Tibial nerve (tissue), 4 donors: ENCODE results near the gene NTSR1. TPM values are rescaled to one million over a fixed set of nuclear protein-coding genes. Genes with fewer than 3 reads are reported as not detected.
A peak's percentile ranks its signal among the peaks of the same experiment; 100 is the strongest.

ENCODE experiments used
- DNase-seq, 2 donors: peaks; one replicate each; pipeline ENCODE4 v3.0.0-alpha.2; 2019; ENCODE audit warnings: low spot score in 2 of 2
- H3K27ac ChIP-seq, 4 donors: fragments of 200-600 bp; sonication (generic) in 3 of 4; one replicate each; pipeline ENCODE4 v1.5.1; 2017 to 2019; ENCODE audit warnings: mild to moderate bottlenecking in 1 of 4
- H3K27me3 ChIP-seq, 2 donors: fragments of 200-600 bp; sonication (generic) in 1 of 2; one replicate each; pipeline versions ENCODE4 v1.5.1 to v1.6.0; 2017 to 2019
- H3K36me3 ChIP-seq, 3 donors: fragments of 200-600 bp; sonication (generic); one replicate each; pipeline ENCODE4 v1.5.1; 2018 to 2019
- H3K4me1 ChIP-seq, 4 donors: fragments of 200-600 bp; sonication (generic) in 3 of 4; one replicate each; pipeline ENCODE4 v1.5.1; 2017 to 2019
- H3K4me3 ChIP-seq, 4 donors: fragments of 200-600 bp; sonication (generic) in 3 of 4; one replicate each; pipeline ENCODE4 v1.5.1; 2017 to 2019; ENCODE audit warnings: mild to moderate bottlenecking in 1 of 4, moderate library complexity in 1 of 4
- H3K9me3 ChIP-seq, 4 donors: fragments of 200-600 bp; sonication (generic) in 3 of 4; one replicate each; pipeline ENCODE4 v1.5.1; 2017 to 2019
- EP300 ChIP-seq, 2 donors: sonication (generic); formaldehyde crosslinking; IDR thresholded peaks; one replicate each; pipeline ENCODE4 v1.6.1; 2017; ENCODE audit warnings: antibody characterized with exemption in 2 of 2, mild to moderate bottlenecking in 1 of 2
- POLR2A ChIP-seq, 2 donors: fragments of 450-650 bp; IDR thresholded peaks; one replicate each; pipeline ENCODE4 v1.6.1; 2017; ENCODE audit warnings: antibody characterized with exemption in 2 of 2, mild to moderate bottlenecking in 2 of 2, moderate library complexity in 2 of 2
- WGBS, 2 donors: methylation state at CpG; one replicate each; pipeline ENCODE4 v1.1.5; 2018; 5-methylcytosine and 5-hydroxymethylcytosine counted together
- total RNA-seq, 4 donors: library from RNA; depleted of rRNA; stranded (reverse); fragments of >200 nt; gene quantifications; one replicate each; pipeline ENCODE4 v1.1.0, GENCODE V29; 2016
- TF ChIP-seq, protein P1 (sequence below), 5 experiments: fragments of 200-600 bp in 3 of 5; fragments of 450-650 bp in 2 of 5; sonication (generic) in 3 of 5; IDR thresholded peaks; one replicate each; pipeline ENCODE4 v1.5.1; 2016 to 2019; ENCODE audit warnings: antibody characterized with exemption in 5 of 5, mild to moderate bottlenecking in 3 of 5, moderate library complexity in 2 of 5

NTSR1 gene
- total RNA-seq, 4 donors from 2014 or later = 0.30 TPM; not detected in 3

DNA sequence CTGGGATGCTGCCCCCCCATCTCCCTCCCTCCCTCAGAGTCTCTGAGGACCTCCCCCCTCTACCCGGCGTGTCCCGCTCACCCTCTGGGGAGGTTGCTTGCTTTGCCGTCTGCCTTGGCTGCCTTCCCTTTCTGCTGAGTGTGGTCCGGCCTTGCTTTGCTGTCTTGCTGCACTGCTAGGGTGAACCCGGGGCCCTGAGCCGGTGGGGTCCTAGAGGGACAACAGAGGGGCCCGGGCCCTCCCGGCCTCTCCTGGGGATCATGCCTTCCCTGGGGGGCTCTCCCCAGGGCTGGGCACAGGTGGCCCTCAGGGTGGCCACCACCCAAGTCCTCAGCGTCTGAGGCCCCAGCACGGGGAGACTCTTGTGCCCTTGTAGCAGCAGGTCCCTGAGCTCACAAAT is 47.0 kb upstream of the NTSR1 start:
- WGBS, 2 donors = 67 to 75% methylated on average over 7 to 11 of the region's 11 CpGs
- Histone ChIP-seq H3K9me3 (no peaks in the 10 kb centered on the region), H3K4me3 (no peak overlapping the region), H3K36me3 (no peaks in the 10 kb centered on the region), H3K27me3 (peaks cover 0 to 14% of the 10 kb centered on the region in 2 donors), H3K27ac (no peak overlapping the region), H3K4me1 (peaks cover 0 to 9% (median 5%) of the 10 kb centered on the region in 4 donors)
- DNase-seq = no peak
- TF ChIP-seq, protein P1, sequence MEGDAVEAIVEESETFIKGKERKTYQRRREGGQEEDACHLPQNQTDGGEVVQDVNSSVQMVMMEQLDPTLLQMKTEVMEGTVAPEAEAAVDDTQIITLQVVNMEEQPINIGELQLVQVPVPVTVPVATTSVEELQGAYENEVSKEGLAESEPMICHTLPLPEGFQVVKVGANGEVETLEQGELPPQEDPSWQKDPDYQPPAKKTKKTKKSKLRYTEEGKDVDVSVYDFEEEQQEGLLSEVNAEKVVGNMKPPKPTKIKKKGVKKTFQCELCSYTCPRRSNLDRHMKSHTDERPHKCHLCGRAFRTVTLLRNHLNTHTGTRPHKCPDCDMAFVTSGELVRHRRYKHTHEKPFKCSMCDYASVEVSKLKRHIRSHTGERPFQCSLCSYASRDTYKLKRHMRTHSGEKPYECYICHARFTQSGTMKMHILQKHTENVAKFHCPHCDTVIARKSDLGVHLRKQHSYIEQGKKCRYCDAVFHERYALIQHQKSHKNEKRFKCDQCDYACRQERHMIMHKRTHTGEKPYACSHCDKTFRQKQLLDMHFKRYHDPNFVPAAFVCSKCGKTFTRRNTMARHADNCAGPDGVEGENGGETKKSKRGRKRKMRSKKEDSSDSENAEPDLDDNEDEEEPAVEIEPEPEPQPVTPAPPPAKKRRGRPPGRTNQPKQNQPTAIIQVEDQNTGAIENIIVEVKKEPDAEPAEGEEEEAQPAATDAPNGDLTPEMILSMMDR (IDR thresholded peaks at IDR 0.05) = no peak
- TF ChIP-seq POLR2A (IDR thresholded peaks at IDR 0.05) = no peak
- TF ChIP-seq EP300 (IDR thresholded peaks at IDR 0.05) = no peak

DNA sequence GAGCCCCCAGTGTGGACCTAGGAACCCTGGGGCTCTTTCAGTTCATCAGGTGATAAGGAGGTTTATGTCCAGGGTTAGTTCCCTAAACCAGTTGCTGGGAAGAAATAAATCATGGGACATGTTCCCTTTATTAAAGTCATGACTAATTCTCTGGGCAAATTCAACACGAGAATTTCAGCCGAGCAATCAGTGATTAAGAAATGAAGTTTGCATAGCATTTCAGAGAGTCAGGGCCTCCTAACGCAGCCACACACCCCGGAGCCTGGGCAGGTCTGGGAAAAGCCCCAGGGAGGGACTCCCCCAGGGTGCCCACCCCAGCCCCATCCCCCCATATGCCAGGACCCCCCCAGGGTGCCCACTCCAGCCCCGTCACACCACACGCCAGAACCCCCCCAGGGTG is 46.2 kb upstream of the NTSR1 start:
- TF ChIP-seq, protein P1 (IDR thresholded peaks at IDR 0.05) = no peak
- no peak for TF ChIP-seq POLR2A (IDR thresholded peaks at IDR 0.05)
- peak in 1 of 2 donors; percentile 17 for TF ChIP-seq EP300 (IDR thresholded peaks at IDR 0.05)
- peaks cover 0 to 22% of the 10 kb centered on the region in 2 donors for H3K27me3 ChIP-seq
- peak overlapping the region in 1 of 4 donors; percentile 11 for H3K27ac ChIP-seq
- WGBS, 2 donors = 34 to 40% methylated on average over 4 of the region's 6 CpGs
- peaks cover 0 to 14% (median 13%) of the 10 kb centered on the region in 4 donors for H3K4me1 ChIP-seq
- no peak for DNase-seq
- H3K9me3 ChIP-seq = no peaks in the 10 kb centered on the region
- H3K36me3 ChIP-seq = no peaks in the 10 kb centered on the region
- H3K4me3 ChIP-seq = no peak overlapping the region

DNA sequence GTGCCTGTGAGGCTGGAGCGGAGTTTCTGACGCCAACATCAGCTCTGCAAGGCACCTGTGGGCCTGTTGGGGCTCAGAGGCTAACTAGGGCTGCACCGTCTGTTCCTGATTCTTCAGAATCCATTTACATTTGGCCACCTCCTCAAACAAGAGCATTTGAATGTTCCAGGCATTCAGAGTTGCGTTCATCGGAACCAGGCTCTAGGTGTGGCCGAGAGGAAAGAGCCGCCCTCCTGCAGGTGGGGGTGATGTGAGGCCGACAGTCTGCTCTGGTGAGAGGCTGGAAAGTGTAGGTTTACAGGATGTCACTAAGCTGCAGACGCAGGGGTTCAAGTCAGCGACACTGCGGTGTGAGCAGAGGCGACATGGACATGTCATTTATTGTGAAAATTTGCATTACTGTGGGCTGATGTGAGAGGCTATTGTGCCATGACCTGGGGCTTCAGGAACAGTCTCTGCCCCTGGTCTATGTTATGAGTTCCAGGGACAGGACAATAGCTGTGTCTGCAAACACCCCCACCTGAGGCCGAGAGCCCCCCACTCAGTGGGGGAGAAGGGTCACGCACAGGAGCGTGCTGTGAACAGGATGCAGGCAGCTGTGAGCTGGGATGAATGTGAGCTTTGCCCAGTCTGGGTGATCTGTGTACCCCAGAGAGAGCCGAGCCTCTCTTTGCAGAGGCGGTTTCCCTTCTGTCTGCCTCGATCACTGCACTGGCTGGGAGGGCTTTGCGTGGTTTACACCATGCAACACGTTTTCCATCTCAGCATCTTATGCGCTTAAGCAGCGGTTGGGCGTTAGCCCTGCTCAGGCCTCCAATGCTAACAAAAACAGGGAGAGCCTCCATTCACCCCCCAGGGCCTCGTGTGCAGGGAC is 45.3 kb upstream of the NTSR1 start:
- no peaks in the 10 kb centered on the region for H3K36me3 ChIP-seq
- peaks cover 0 to 25% of the 10 kb centered on the region in 2 donors for H3K27me3 ChIP-seq
- H3K4me1 ChIP-seq = peaks cover 0 to 23% (median 15%) of the 10 kb centered on the region in 4 donors
- 70 to 74% methylated on average over 24 of the region's 24 CpGs for WGBS, 2 donors
- no peak overlapping the region for H3K4me3 ChIP-seq
- H3K9me3 ChIP-seq = no peaks in the 10 kb centered on the region
- TF ChIP-seq, protein P1 (IDR thresholded peaks at IDR 0.05) = no peak
- TF ChIP-seq EP300 (IDR thresholded peaks at IDR 0.05) (no peak), POLR2A (IDR thresholded peaks at IDR 0.05) (no peak)
- no peak overlapping the region for H3K27ac ChIP-seq
- DNase-seq = no peak

DNA sequence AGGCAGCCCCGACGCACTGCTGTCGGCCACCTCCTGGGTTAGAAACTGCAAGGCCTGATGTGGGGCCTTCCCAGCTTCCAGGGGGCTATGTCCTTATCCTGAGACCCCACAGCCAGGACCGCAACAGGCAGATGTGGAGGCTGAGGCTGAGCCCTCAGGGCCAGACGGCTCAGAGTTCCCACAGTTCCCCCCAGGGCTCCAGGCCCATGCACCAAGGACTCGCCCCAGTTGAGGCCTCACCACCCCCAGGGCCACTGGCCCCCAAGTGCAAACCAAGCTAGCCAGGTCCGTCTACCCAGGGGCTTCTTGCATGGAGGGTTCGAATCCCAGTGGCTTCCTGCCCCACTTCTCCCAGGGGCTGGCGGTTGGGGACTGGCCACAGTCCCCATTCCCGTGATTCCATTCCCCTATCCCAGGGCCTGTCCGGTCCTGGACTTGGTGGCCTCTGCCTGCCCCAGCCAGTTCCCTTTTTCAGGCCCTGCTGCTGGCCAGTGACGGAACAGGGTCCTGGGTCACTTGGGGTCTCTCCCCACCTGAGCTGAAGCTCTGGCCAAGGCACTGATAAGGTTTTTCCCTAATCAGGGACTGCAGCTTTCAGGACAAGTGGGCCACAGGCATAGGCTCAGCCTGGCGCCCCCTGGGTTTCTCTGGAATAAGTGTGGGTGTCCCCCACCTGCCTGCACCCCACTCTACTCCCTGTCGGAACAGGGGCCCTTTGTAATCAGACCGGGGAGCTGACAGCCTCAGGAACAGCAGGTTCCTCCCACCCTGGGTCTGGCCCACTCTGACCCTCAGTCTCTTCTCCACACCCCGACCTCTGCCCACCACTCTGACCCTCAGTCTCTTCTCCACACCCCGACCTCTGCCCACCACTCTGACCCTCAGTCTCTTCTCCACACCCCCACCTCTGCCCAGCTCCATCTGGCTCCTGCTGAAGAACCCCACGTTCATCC is 44.3 kb upstream of the NTSR1 start:
- 89 to 91% methylated on average over 17 to 18 of the region's 18 CpGs for WGBS, 2 donors

More for the DNA sequence above, 44.3 kb upstream of the NTSR1 start:
- Histone ChIP-seq H3K36me3 (no peaks in the 10 kb centered on the region), H3K9me3 (no peaks in the 10 kb centered on the region), H3K4me1 (peaks cover 0 to 26% (median 15%) of the 10 kb centered on the region in 4 donors), H3K27ac (no peak overlapping the region), H3K27me3 (peaks cover 0 to 25% of the 10 kb centered on the region in 2 donors), H3K4me3 (no peak overlapping the region)
- TF ChIP-seq, protein P1 (IDR thresholded peaks at IDR 0.05) = no peak
- no peak for TF ChIP-seq EP300 (IDR thresholded peaks at IDR 0.05)
- no peak for TF ChIP-seq POLR2A (IDR thresholded peaks at IDR 0.05)
- DNase-seq = no peak
